ENCODE measurements around the gene DEFB114.

DEFB114 gene

GRCh38 chr6:49966823-49967222 lies 2.9 kb upstream of the DEFB114 start:
- no peak overlapping the region for H3K27ac ChIP-seq
- ChIA-PET CTCF (no interaction called here), POLR2A (ENCODE audit: low non-redundant PET) (no interaction called here)
- no peak for TF ChIP-seq CTCF (conservative IDR thresholded peaks at IDR 0.05; ENCODE audit: low read depth)
- DNase-seq (ENCODE audit: low spot score): no peak

GRCh38 chr6:49966334-49966733 lies 2.4 kb upstream of the DEFB114 start:
- no peak overlapping the region for H3K27ac ChIP-seq
- no peak for TF ChIP-seq CTCF (conservative IDR thresholded peaks at IDR 0.05; ENCODE audit: low read depth)
- DNase-seq (ENCODE audit: low spot score): no peak
- POLR2A ChIA-PET (ENCODE audit: low non-redundant PET): no interaction called here
- CTCF ChIA-PET: interaction anchor here (0.6 kb wide), 1 partner anchor 13 kb away, joined by 4 read pairs; no protein-coding TSS in a partner anchor

- H3K27ac ChIP-seq: no peak overlapping the region
- ChIA-PET POLR2A (ENCODE audit: low non-redundant PET) (no interaction called here), CTCF (no interaction called here)
- TF ChIP-seq CTCF (conservative IDR thresholded peaks at IDR 0.05; ENCODE audit: low read depth): no peak
- no peak for DNase-seq (ENCODE audit: low spot score)
Measured at GRCh38 chr6:49958180-49958579, 5.8 kb downstream of the DEFB114 start.

- DNase-seq (ENCODE audit: low spot score): no peak
- H3K27ac ChIP-seq: no peak overlapping the region
- TF ChIP-seq CTCF (conservative IDR thresholded peaks at IDR 0.05; ENCODE audit: low read depth): no peak
- POLR2A ChIA-PET (ENCODE audit: low non-redundant PET): no interaction called here
- CTCF ChIA-PET: no interaction called here
Measured at GRCh38 chr6:49955847-49956246, 8.1 kb downstream of the DEFB114 start.

- CTCF ChIA-PET: no interaction called here
- no peak for TF ChIP-seq CTCF (conservative IDR thresholded peaks at IDR 0.05; ENCODE audit: low read depth)
- no peak for DNase-seq (ENCODE audit: low spot score)
- POLR2A ChIA-PET (ENCODE audit: low non-redundant PET): no interaction called here
- no peak overlapping the region for H3K27ac ChIP-seq
Measured at GRCh38 chr6:49951926-49952325, 12.0 kb downstream of the DEFB114 start.

- ChIA-PET CTCF (no interaction called here), POLR2A (ENCODE audit: low non-redundant PET) (no interaction called here)
- no peak for TF ChIP-seq CTCF (conservative IDR thresholded peaks at IDR 0.05; ENCODE audit: low read depth)
- no peak for DNase-seq (ENCODE audit: low spot score)
- no peak overlapping the region for H3K27ac ChIP-seq
Measured at GRCh38 chr6:49950415-49950751, 13.6 kb downstream of the DEFB114 start.

- ChIA-PET POLR2A (ENCODE audit: low non-redundant PET) (no interaction called here), CTCF (no interaction called here)
- no peak for TF ChIP-seq CTCF (conservative IDR thresholded peaks at IDR 0.05; ENCODE audit: low read depth)
- DNase-seq (ENCODE audit: low spot score): no peak
- H3K27ac ChIP-seq: no peak overlapping the region
Measured at GRCh38 chr6:49949062-49949461, 14.9 kb downstream of the DEFB114 start.
